Left lung (tissue), 10 donors: ENCODE data around the gene OR10A3. TPM values are rescaled to one million over a fixed set of nuclear protein-coding genes. Genes with fewer than 3 reads are reported as not detected.

Source experiments
- ATAC-seq: fragments of 200-7000 bp; cut with Tn5 transposase; one replicate; pipeline ENCODE4 v1.9.1; 2020; ENCODE audit warnings: moderate library complexity
- DNase-seq, 4 donors: peaks; one replicate each; pipeline ENCODE4 v3.0.0-alpha.2; 2013 to 2020
- H3K27ac ChIP-seq, 2 donors: fragments of 200-600 bp; sonication (generic) in 1 of 2; one replicate each; pipeline versions ENCODE4 v1.5.0 to v1.8.0; 2020 to 2021
- H3K27me3 ChIP-seq, 2 donors: fragments of 200-600 bp; sonication (generic) in 1 of 2; one replicate each; pipeline versions ENCODE4 v1.5.0 to v1.8.0; 2020 to 2021
- H3K36me3 ChIP-seq, 2 donors: fragments of 200-600 bp; sonication (generic) in 1 of 2; one replicate each; pipeline versions ENCODE4 v1.5.0 to v1.8.0; 2020 to 2021
- H3K4me1 ChIP-seq, 2 donors: fragments of 200-600 bp; one replicate each; pipeline ENCODE4 v1.8.0; 2021
- H3K4me3 ChIP-seq, 2 donors: fragments of 200-600 bp; sonication (generic) in 1 of 2; one replicate each; pipeline versions ENCODE4 v1.5.0 to v1.8.0; 2020 to 2021; ENCODE audit warnings: mild to moderate bottlenecking in 1 of 2
- H3K9me3 ChIP-seq, 2 donors: fragments of 200-600 bp; sonication (generic) in 1 of 2; one replicate each; pipeline versions ENCODE4 v1.5.0 to v1.8.0; 2020 to 2021
- intact Hi-C, 2 donors: fragments of 100-400 bp; cut with DNase I; formaldehyde crosslinking; loops; one replicate each; pipeline versions ENCODE4 v1.11.2 to v1.14.2; 2022
- polyA plus RNA-seq, 6 donors: library from polyadenylated mRNA; unstranded; fragments of 120-200 nt; gene quantifications; one replicate each; pipeline ENCODE4 v1.2.1, GENCODE V29; 2013; ENCODE audit not compliant: insufficient read length in 6 of 6
- total RNA-seq, 2 donors: library from RNA; stranded (reverse); fragmentation: NEBNext Ultra II Directional; extraction: Animal tissue kit (Norgen Biotek cat#: 25700); gene quantifications; one replicate each; pipeline ENCODE4 v1.2.1, GENCODE V29; 2021
- TF ChIP-seq, protein P1 (sequence below), 2 donors: fragments of 200-600 bp; sonication (generic) in 1 of 2; IDR thresholded peaks; one replicate each; pipeline versions ENCODE4 v1.5.0 to v1.8.0; 2021; ENCODE audit warnings: antibody characterized with exemption in 2 of 2
- donor health status: DM: no; HTN: yes; CAD: no.
- donor health status: DM: no; HTN: no; CAD: no.

Gene OR10A3
- total and polyA plus RNA-seq, 8 donors, result 0.04 to 0.13 (median 0.06) TPM; not detected in 4

DNA sequence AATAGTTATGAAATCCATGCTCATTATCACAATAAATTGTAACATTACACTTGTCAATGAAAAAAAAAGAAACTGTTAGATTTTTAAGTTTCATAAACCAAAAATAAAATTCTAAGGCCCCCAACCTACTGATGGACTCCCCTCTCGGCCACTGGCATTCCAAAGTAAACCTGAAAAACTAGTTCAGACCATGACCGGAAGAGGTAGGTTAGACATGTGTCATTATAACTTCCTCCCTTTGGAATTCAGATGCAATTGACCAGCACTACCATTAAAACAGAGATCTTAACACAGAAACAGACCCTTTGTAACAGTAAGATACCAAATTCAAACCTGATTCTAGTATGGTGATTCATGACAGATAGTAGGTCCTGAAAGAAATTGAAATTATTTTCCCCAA is 23.4 kb downstream of the OR10A3 start:
- Histone ChIP-seq H3K27ac (no peak overlapping the region), H3K36me3 (no peaks in the 10 kb centered on the region), H3K4me1 (no peaks in the 10 kb centered on the region), H3K4me3 (no peak overlapping the region), H3K9me3 (no peaks in the 10 kb centered on the region), H3K27me3 (no peaks in the 10 kb centered on the region)
- intact Hi-C loops, result no loop called here
- TF ChIP-seq, protein P1, sequence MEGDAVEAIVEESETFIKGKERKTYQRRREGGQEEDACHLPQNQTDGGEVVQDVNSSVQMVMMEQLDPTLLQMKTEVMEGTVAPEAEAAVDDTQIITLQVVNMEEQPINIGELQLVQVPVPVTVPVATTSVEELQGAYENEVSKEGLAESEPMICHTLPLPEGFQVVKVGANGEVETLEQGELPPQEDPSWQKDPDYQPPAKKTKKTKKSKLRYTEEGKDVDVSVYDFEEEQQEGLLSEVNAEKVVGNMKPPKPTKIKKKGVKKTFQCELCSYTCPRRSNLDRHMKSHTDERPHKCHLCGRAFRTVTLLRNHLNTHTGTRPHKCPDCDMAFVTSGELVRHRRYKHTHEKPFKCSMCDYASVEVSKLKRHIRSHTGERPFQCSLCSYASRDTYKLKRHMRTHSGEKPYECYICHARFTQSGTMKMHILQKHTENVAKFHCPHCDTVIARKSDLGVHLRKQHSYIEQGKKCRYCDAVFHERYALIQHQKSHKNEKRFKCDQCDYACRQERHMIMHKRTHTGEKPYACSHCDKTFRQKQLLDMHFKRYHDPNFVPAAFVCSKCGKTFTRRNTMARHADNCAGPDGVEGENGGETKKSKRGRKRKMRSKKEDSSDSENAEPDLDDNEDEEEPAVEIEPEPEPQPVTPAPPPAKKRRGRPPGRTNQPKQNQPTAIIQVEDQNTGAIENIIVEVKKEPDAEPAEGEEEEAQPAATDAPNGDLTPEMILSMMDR (IDR thresholded peaks at IDR 0.05), result no peak
- no peak for DNase-seq
- no peak for ATAC-seq

DNA sequence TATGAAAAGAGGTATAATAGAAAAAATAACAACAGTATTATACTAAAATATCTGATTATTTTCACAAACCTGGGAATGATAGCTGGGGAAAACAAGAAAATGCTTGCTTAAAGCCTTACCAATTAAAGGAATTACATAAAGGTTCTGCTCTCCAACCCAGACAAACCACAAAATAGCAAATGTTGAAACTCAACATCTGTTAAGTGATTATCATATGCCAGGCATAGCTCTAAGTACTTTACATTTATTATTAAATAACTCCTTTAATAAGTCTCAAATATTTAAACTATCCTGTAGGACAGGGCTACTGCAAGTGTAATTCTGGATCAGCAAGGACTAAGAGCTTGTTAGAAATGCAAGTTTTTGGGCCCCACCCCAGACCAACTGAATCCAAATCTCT is 30.5 kb downstream of the OR10A3 start:
- no peaks in the 10 kb centered on the region for H3K36me3 ChIP-seq
- no peaks in the 10 kb centered on the region for H3K4me1 ChIP-seq
- H3K27me3 ChIP-seq, result no peaks in the 10 kb centered on the region
- H3K4me3 ChIP-seq, result no peak overlapping the region
- no peak overlapping the region for H3K27ac ChIP-seq
- DNase-seq (no peak), ATAC-seq (no peak)
- intact Hi-C loops, result no loop called here
- H3K9me3 ChIP-seq, result no peaks in the 10 kb centered on the region
- TF ChIP-seq, protein P1 (IDR thresholded peaks at IDR 0.05), result no peak

DNA sequence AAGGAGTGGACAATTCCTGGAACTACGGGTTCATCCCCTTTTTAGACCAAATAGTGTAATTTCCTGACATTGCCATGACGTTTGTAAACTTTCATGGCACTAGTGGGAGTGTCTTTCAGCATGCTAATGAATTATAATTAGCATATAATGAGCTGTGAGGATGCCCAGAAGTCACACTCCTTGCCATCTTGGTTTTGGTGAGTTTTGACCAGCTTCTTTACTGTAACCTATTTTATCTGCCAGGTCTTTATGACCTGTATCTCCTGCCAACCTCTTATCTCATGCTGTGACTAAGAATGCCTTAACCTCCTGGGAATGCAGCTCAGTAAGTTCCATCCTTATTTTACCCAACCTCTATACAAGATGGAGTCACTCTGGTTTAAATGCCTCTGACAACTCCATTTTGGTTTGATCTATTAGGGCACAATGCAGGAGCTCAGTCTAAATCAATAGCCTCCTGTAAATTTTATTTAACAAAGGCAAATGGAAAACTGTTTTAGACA is 31.2 kb downstream of the OR10A3 start:
- Histone ChIP-seq H3K36me3 (no peaks in the 10 kb centered on the region), H3K9me3 (no peaks in the 10 kb centered on the region), H3K4me3 (no peak overlapping the region), H3K4me1 (no peaks in the 10 kb centered on the region), H3K27ac (no peak overlapping the region), H3K27me3 (no peaks in the 10 kb centered on the region)
- DNase-seq (no peak), ATAC-seq (no peak)
- intact Hi-C loops, result no loop called here
- TF ChIP-seq, protein P1 (IDR thresholded peaks at IDR 0.05), result no peak

DNA sequence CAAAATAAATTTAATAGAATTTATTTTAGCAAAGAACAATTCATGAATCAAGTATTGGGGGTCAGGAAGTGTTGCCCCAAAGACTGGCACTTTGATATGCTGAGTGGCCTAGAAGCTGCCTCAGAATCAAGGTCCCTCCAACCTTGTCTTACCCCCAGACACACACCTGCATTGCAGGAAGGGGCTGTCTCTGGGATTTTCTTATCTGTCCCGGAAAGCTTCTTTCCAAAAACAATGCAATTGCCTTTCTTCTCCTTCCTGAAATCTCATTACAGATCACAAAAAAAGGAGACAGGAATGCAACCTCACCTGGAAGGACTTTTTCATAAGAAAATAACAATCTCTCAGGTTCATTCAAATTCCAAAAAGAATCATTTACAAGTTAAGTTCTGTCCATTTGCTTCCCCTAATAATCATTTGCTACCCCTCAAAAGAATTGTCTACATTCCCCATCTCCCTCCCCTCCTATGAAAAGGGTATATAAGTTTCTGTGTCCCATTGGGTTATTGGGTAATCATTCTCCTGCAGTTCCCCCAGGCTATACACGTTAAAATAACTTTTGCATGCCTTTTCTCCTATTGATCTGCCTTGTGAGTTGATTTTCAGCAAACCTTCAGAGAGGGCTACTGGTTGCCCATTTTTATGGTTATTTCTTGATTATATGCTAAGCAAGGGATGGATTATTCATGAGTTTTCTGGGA is 31.8 kb downstream of the OR10A3 start:
- Histone ChIP-seq H3K9me3 (no peaks in the 10 kb centered on the region), H3K27me3 (no peaks in the 10 kb centered on the region), H3K4me1 (no peaks in the 10 kb centered on the region), H3K27ac (no peak overlapping the region), H3K36me3 (no peaks in the 10 kb centered on the region), H3K4me3 (no peak overlapping the region)
- intact Hi-C loops, result no loop called here
- ATAC-seq (no peak), DNase-seq (no peak)
- TF ChIP-seq, protein P1 (IDR thresholded peaks at IDR 0.05), result no peak

DNA sequence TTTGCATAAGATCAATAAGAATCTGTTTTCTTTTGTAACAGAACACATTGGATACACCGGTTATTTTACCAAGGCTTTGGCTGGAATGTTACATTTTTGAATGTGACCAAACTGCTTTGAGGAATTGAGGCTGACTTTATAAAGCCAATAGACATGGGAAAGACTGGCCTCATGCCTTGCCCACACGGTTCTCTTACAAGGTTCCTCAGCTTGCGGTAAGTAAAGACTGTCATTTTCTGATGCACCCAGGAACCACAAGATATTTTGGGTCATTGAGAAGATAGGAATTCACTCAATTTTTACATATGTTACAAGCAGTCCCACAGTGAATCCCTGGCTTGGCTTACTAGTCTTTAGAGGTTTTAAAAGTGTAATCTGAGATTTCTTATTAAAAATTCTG is 34.4 kb downstream of the OR10A3 start:
- Histone ChIP-seq H3K27me3 (no peaks in the 10 kb centered on the region), H3K36me3 (no peaks in the 10 kb centered on the region), H3K4me1 (no peaks in the 10 kb centered on the region), H3K4me3 (no peak overlapping the region), H3K9me3 (no peaks in the 10 kb centered on the region), H3K27ac (no peak overlapping the region)
- no peak for DNase-seq
- TF ChIP-seq, protein P1 (IDR thresholded peaks at IDR 0.05), result no peak
- intact Hi-C loops, result no loop called here
- no peak for ATAC-seq
